Vagina (tissue), 2 donors: ENCODE measurements around the gene RAB1A. TPM values are rescaled to one million over a fixed set of nuclear protein-coding genes. Genes with fewer than 3 reads are reported as not detected.

Source experiments
- DNase-seq, 2 donors: peaks; one replicate each; pipeline ENCODE4 v3.0.0-alpha.2; 2017; ENCODE audit errors: extremely low spot score in 2 of 2
- H3K27ac ChIP-seq: fragments of 200-600 bp; sonication (generic); one replicate; pipeline ENCODE4 v1.5.1; 2019
- H3K27me3 ChIP-seq: fragments of 200-600 bp; sonication (generic); one replicate; pipeline ENCODE4 v1.5.1; 2019
- H3K36me3 ChIP-seq, 2 donors: fragments of 200-600 bp; sonication (generic); one replicate each; pipeline ENCODE4 v1.5.1; 2017 to 2019
- H3K4me1 ChIP-seq: fragments of 200-600 bp; sonication (generic); one replicate; pipeline ENCODE4 v1.5.1; 2019
- H3K4me3 ChIP-seq, 2 donors: fragments of 200-600 bp; sonication (generic); 1 replicate in 1 of 2; 2 replicates in 1 of 2; pipeline ENCODE4 v1.5.1; 2016 to 2019
- H3K9me3 ChIP-seq: fragments of 200-600 bp; sonication (generic); one replicate; pipeline ENCODE4 v1.5.1; 2019
- POLR2A ChIP-seq, 2 donors: fragments of 450-650 bp; IDR thresholded peaks; one replicate each; pipeline ENCODE4 v1.6.1; 2017; ENCODE audit warnings: antibody characterized with exemption in 2 of 2, mild to moderate bottlenecking in 2 of 2, moderate library complexity in 2 of 2
- POLR2AphosphoS5 ChIP-seq, 2 donors: sonication (generic); formaldehyde crosslinking; IDR thresholded peaks; one replicate each; pipeline ENCODE4 v1.9.0; 2017; ENCODE audit warnings: antibody characterized with exemption in 2 of 2, mild to moderate bottlenecking in 2 of 2, low read depth in 1 of 2; ENCODE audit not compliant: insufficient read depth in 1 of 2
- intact Hi-C: fragments of 100-400 bp; cut with DNase I; formaldehyde crosslinking; loops from one replicate; pipeline ENCODE4 v1.15.1; 2023
- total RNA-seq: library from RNA; depleted of rRNA; stranded (reverse); fragments of >200 nt; gene quantifications from one replicate; pipeline ENCODE4 v1.2.3, GENCODE V29; 2016
- TF ChIP-seq, protein P1 (sequence below), 3 experiments: fragments of 450-650 bp in 2 of 3; fragments of 200-600 bp in 1 of 3; sonication (generic) in 1 of 3; IDR thresholded peaks; one replicate each; pipeline ENCODE4 v1.5.1; 2017 to 2019; ENCODE audit warnings: antibody characterized with exemption in 3 of 3, mild to moderate bottlenecking in 2 of 3, moderate library complexity in 2 of 3

RAB1A gene
- total RNA-seq, 1 donor from 2014 or later: 92.3 TPM

DNA sequence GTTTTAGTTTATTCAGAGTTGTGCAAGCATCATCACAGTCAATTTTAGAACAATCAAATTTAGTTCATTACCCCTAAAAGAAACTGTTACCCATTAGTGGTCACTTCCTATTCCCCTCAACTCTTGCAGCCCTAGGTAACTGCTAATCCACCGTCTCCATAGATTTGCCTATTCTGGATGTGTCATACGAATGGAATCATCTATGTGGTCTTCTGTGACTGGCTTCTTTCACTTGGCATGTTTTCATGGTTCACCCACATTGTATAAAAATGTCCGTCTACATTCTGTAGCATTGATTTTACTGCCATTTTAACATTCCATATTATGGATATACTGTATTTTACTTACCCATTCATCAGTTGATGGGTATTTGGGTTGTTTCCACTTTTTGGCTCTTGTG is 79.0 kb downstream of the RAB1A start:
- H3K9me3 ChIP-seq: no peaks in the 10 kb centered on the region
- H3K4me3 ChIP-seq: no peak overlapping the region
- TF ChIP-seq POLR2A (IDR thresholded peaks at IDR 0.05) (no peak), POLR2AphosphoS5 (IDR thresholded peaks at IDR 0.05; ENCODE audit: insufficient read depth in 1 of 2, low read depth in 1 of 2) (no peak)
- TF ChIP-seq, protein P1, sequence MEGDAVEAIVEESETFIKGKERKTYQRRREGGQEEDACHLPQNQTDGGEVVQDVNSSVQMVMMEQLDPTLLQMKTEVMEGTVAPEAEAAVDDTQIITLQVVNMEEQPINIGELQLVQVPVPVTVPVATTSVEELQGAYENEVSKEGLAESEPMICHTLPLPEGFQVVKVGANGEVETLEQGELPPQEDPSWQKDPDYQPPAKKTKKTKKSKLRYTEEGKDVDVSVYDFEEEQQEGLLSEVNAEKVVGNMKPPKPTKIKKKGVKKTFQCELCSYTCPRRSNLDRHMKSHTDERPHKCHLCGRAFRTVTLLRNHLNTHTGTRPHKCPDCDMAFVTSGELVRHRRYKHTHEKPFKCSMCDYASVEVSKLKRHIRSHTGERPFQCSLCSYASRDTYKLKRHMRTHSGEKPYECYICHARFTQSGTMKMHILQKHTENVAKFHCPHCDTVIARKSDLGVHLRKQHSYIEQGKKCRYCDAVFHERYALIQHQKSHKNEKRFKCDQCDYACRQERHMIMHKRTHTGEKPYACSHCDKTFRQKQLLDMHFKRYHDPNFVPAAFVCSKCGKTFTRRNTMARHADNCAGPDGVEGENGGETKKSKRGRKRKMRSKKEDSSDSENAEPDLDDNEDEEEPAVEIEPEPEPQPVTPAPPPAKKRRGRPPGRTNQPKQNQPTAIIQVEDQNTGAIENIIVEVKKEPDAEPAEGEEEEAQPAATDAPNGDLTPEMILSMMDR (IDR thresholded peaks at IDR 0.05): no peak
- H3K27me3 ChIP-seq: no peaks in the 10 kb centered on the region
- no peak for DNase-seq
- intact Hi-C loops: loop anchor here (10.0 kb wide), 1 partner anchor 384 kb away; the partner anchor contains the start of gene SPRED2
- H3K4me1 ChIP-seq: peaks cover 7% of the 10 kb centered on the region
- H3K36me3 ChIP-seq: no peaks in the 10 kb centered on the region
- H3K27ac ChIP-seq: no peak overlapping the region

DNA sequence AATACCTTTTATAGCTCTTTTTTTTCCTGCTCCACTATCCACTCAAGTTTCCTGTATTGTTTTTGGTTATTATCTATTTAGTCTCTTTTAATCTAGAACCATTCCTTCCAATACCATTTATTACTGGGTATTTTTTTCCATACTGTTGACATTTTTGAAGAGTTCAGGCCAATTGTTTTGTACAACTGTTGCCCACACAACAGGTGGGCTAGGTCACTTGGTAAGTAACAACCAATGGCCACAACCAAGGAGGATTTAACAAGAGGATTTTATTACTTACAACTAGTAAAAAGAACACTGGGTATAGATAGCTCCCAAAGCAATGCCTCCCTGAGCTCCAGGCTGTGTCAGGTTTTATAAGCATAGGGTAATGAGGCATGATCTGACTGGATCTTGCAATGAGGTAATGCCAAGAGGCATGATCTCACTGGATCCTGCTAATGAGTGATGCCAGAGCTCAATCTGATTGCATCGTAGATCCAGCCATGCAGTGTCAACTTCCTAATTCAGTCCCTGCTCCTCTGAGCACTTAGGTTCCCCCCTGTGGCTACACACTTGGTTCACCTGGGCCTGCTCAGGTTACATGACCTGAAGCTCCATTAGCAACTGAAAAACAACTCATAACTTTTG is 80.8 kb downstream of the RAB1A start:
- TF ChIP-seq POLR2AphosphoS5 (IDR thresholded peaks at IDR 0.05; ENCODE audit: insufficient read depth in 1 of 2, low read depth in 1 of 2): no peak
- no peak for TF ChIP-seq POLR2A (IDR thresholded peaks at IDR 0.05)
- TF ChIP-seq, protein P1 (IDR thresholded peaks at IDR 0.05): no peak
- intact Hi-C loops: no loop called here
- H3K27me3 ChIP-seq: no peaks in the 10 kb centered on the region
- H3K4me3 ChIP-seq: no peak overlapping the region
- no peak overlapping the region for H3K27ac ChIP-seq
- no peaks in the 10 kb centered on the region for H3K9me3 ChIP-seq
- no peaks in the 10 kb centered on the region for H3K4me1 ChIP-seq
- no peak for DNase-seq
- H3K36me3 ChIP-seq: no peaks in the 10 kb centered on the region

DNA sequence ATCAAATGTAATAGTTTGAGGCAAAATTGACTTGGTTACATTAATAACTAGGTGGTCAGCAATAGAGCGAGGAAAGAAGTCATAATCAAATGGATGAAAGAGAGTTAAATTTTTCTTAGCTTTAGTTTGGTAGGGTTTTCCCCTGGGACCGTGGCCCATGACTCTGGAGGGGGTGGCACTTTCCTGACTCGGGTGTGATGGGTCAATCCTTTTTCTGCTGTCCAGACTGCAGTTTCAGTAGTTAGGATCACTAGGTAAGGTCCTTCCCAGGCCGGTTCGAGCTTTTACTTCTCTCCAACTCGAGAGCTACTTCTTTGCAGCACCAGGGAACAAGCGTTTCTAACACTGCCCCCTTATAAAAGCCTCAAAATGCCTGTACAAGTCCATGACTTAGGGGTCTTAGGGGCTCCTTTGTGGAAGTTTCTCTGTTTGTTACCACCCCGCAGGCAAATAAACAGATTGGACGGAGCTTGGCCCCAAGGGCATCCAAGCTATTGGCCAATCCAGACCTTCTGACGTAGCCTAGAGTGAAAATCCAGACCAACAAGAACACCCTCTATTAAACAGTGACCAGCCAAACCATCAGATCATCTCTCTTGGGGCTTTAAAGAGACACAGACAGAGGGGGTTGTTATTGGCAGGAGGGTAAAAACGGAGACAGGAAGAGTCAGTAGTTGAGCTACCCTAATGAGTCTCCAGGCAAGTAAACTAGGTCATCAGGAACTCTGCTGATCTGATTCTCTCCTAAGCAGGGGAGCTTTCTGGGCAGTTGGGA is 83.1 kb downstream of the RAB1A start:
- no peak for TF ChIP-seq POLR2A (IDR thresholded peaks at IDR 0.05)
- no peak for TF ChIP-seq POLR2AphosphoS5 (IDR thresholded peaks at IDR 0.05; ENCODE audit: insufficient read depth in 1 of 2, low read depth in 1 of 2)
- TF ChIP-seq, protein P1 (IDR thresholded peaks at IDR 0.05): no peak
- H3K27me3 ChIP-seq: no peaks in the 10 kb centered on the region
- H3K4me3 ChIP-seq: no peak overlapping the region
- H3K4me1 ChIP-seq: no peaks in the 10 kb centered on the region
- no peak for DNase-seq
- intact Hi-C loops: no loop called here
- H3K36me3 ChIP-seq: no peaks in the 10 kb centered on the region
- H3K9me3 ChIP-seq: no peaks in the 10 kb centered on the region
- H3K27ac ChIP-seq: no peak overlapping the region

DNA sequence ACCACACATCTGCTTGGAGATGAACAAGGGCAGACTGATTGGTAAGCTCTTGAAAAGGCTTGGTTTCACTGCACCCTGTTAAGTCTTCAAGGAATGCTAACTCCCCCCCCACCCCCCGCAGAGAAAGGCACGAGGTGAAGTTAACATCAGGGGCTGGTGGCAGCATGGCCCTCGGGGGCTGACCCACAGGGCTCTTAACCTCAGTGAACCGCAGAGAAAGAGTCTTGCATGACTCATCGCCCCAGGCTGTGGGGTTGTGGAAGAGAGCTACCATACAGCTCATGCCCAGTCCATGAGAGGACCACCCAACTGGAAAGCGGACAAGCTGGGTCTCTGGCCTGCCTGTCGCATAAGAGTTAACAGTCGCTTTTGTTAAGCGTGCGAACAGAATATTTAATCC is 84.3 kb downstream of the RAB1A start:
- Histone ChIP-seq H3K27me3 (no peaks in the 10 kb centered on the region), H3K27ac (no peak overlapping the region), H3K36me3 (no peaks in the 10 kb centered on the region), H3K9me3 (no peaks in the 10 kb centered on the region), H3K4me3 (no peak overlapping the region), H3K4me1 (no peaks in the 10 kb centered on the region)
- TF ChIP-seq, protein P1 (IDR thresholded peaks at IDR 0.05): no peak
- no peak for TF ChIP-seq POLR2AphosphoS5 (IDR thresholded peaks at IDR 0.05; ENCODE audit: insufficient read depth in 1 of 2, low read depth in 1 of 2)
- no peak for DNase-seq
- intact Hi-C loops: no loop called here
